Liver (tissue), 9 donors: ENCODE results near the gene SLC25A43. TPM values are rescaled to one million over a fixed set of nuclear protein-coding genes. Genes with fewer than 3 reads are reported as not detected.
"Not testable (repeated sequence)": the region's sequence is repeated elsewhere in the genome, so short reads cannot be mapped to it uniquely, and the experiment has no call there.

Experiments used
- DNase-seq: peaks from one replicate; pipeline ENCODE4 v3.0.0-alpha.2; 2017; ENCODE audit warnings: low spot score
- H3K27ac ChIP-seq, 2 donors: one replicate each; pipeline ENCODE4 v1.7.0; 2013; ENCODE audit warnings: inconsistent platforms in 2 of 2, low read length in 2 of 2, control low read depth in 1 of 2, low read depth in 1 of 2, mild to moderate bottlenecking in 1 of 2
- H3K27me3 ChIP-seq, 4 donors: one replicate each; pipeline versions ENCODE4 v1.6.1 to v1.7.0; 2013; ENCODE audit warnings: low read length in 3 of 4, inconsistent platforms in 1 of 4, mild to moderate bottlenecking in 1 of 4, moderate library complexity in 1 of 4; ENCODE audit not compliant: control insufficient read depth in 4 of 4, insufficient read depth in 4 of 4
- H3K36me3 ChIP-seq, 4 donors: one replicate each; pipeline versions ENCODE4 v1.6.1 to v1.7.0; 2013; ENCODE audit warnings: low read length in 3 of 4, mild to moderate bottlenecking in 3 of 4, low read depth in 1 of 4, moderate library complexity in 1 of 4; ENCODE audit not compliant: control insufficient read depth in 4 of 4, insufficient read depth in 3 of 4
- H3K4me1 ChIP-seq, 4 donors: one replicate each; pipeline versions ENCODE4 v1.6.1 to v1.7.0; 2013; ENCODE audit warnings: low read length in 3 of 4, mild to moderate bottlenecking in 3 of 4, moderate library complexity in 1 of 4; ENCODE audit not compliant: control insufficient read depth in 4 of 4, insufficient read depth in 4 of 4
- H3K4me3 ChIP-seq, 3 donors: one replicate each; pipeline versions ENCODE4 v1.6.1 to v1.7.0; 2013; ENCODE audit warnings: low read length in 3 of 3, control low read depth in 1 of 3, low read depth in 1 of 3, mild to moderate bottlenecking in 1 of 3
- H3K9ac ChIP-seq, 2 donors: one replicate each; pipeline ENCODE4 v1.7.0; 2013; ENCODE audit warnings: low read length in 2 of 2, mild to moderate bottlenecking in 2 of 2, moderate library complexity in 2 of 2, control low read depth in 1 of 2, low read depth in 1 of 2
- H3K9me3 ChIP-seq, 4 donors: one replicate each; pipeline versions ENCODE4 v1.6.1 to v1.7.0; 2013; ENCODE audit warnings: low read length in 3 of 4; ENCODE audit not compliant: control insufficient read depth in 4 of 4
- ATF3 ChIP-seq: IDR thresholded peaks from 2 replicates; pipeline ENCODE4 v1.6.1; 2016; ENCODE audit warnings: antibody characterized with exemption
- CTCF ChIP-seq: fragments of 150-350 bp; IDR thresholded peaks from 2 replicates; pipeline ENCODE4 v1.5.1; 2017; ENCODE audit warnings: improper control_type of control experiment, low read depth, low read length; ENCODE audit not compliant: missing input control
- FOXA1 ChIP-seq: IDR thresholded peaks from 2 replicates; pipeline ENCODE4 v1.6.1; 2016; ENCODE audit warnings: antibody characterized with exemption
- FOXA2 ChIP-seq: IDR thresholded peaks from 2 replicates; pipeline ENCODE4 v1.6.1; 2016; ENCODE audit warnings: antibody characterized with exemption
- JUND ChIP-seq, 2 donors: IDR thresholded peaks; 2 replicates each; pipeline ENCODE4 v1.6.1; 2016; ENCODE audit warnings: antibody characterized with exemption in 2 of 2
- MAX ChIP-seq: IDR thresholded peaks from 2 replicates; pipeline ENCODE4 v1.6.1; 2016; ENCODE audit warnings: antibody characterized with exemption
- NR2F2 ChIP-seq: IDR thresholded peaks from 2 replicates; pipeline ENCODE4 v1.6.1; 2016; ENCODE audit warnings: antibody characterized with exemption
- RAD21 ChIP-seq, 2 donors: IDR thresholded peaks; 2 replicates each; pipeline ENCODE4 v1.6.1; 2016; ENCODE audit warnings: antibody characterized with exemption in 2 of 2, mild to moderate bottlenecking in 2 of 2
- REST ChIP-seq: IDR thresholded peaks from 2 replicates; pipeline ENCODE4 v1.6.1; 2016; ENCODE audit warnings: antibody characterized with exemption, mild to moderate bottlenecking
- SP1 ChIP-seq: IDR thresholded peaks from 2 replicates; pipeline ENCODE4 v1.6.1; 2018; ENCODE audit warnings: antibody characterized with exemption, mild to moderate bottlenecking
- TAF1 ChIP-seq: conservative IDR thresholded peaks from 2 replicates; pipeline ENCODE4 v1.6.1; 2016; ENCODE audit warnings: antibody characterized with exemption, mild to moderate bottlenecking
- YY1 ChIP-seq: IDR thresholded peaks from 2 replicates; pipeline ENCODE4 v1.6.1; 2016; ENCODE audit warnings: antibody characterized with exemption, mild to moderate bottlenecking
- ZBTB33 ChIP-seq: IDR thresholded peaks from 2 replicates; pipeline ENCODE4 v1.6.1; 2016; ENCODE audit warnings: antibody characterized with exemption
- WGBS: extraction: QIAGEN DNeasy Blood & Tissue Kit; methylation state at CpG from one replicate; pipeline ENCODE4 v1.1.7; 2013; 5-methylcytosine and 5-hydroxymethylcytosine counted together
- polyA plus RNA-seq, 2 donors: library from polyadenylated mRNA; stranded (reverse) in 1 of 2; unstranded in 1 of 2; fragments of 200-250 nt in 1 of 2; fragments of >200 nt in 1 of 2; fragmentation: Nextera tagmentation in 1 of 2; extraction: Ambion mirVana in 1 of 2; gene quantifications; one replicate each; pipeline versions ENCODE4 v1.2.1 to v1.2.3, GENCODE V29; 2013 to 2015
- total RNA-seq, 2 donors: library from RNA; depleted of rRNA; stranded (reverse); fragments of >200 nt; gene quantifications; one replicate each; pipeline ENCODE4 v1.2.3, GENCODE V29; 2014
- donor health status: healthy.
- donor health status: healthy.
- donor health status: healthy.
- donor health status: healthy.
- donor health status: healthy.

The SLC25A43 gene
- total and polyA plus RNA-seq, 4 donors: 4.5 to 10.9 (median 5.6) TPM

GRCh38 chrX:119489212-119490074 lies 90.3 kb downstream of the SLC25A43 start:
- Histone ChIP-seq H3K27ac (no peak overlapping the region), H3K9me3 (no peaks in the 10 kb centered on the region), H3K4me1 (peaks cover 0 to 3% (median 0%) of the 10 kb centered on the region in 4 donors), H3K27me3 (no peaks in the 10 kb centered on the region), H3K9ac (no peak overlapping the region), H3K36me3 (no peaks in the 10 kb centered on the region), H3K4me3 (no peak overlapping the region)
- DNase-seq: no peak
- TF ChIP-seq RAD21 (IDR thresholded peaks at IDR 0.05): no peak
- no peak for TF ChIP-seq ZBTB33
- no peak for TF ChIP-seq JUND (IDR thresholded peaks at IDR 0.05)
- TF ChIP-seq ATF3: no peak
- no peak for TF ChIP-seq FOXA2
- TF ChIP-seq NR2F2: no peak
- no peak for TF ChIP-seq YY1
- no peak for TF ChIP-seq TAF1
- TF ChIP-seq FOXA1: no peak
- no peak for TF ChIP-seq CTCF
- WGBS: 77% methylated on average over 13 of the region's 13 CpGs

GRCh38 chrX:119492463-119492862 lies 93.3 kb downstream of the SLC25A43 start:
- no peak overlapping the region for H3K4me3 ChIP-seq
- no peaks in the 10 kb centered on the region for H3K27me3 ChIP-seq
- no peaks in the 10 kb centered on the region for H3K36me3 ChIP-seq
- H3K4me1 ChIP-seq: peaks cover 0 to 3% (median 0%) of the 10 kb centered on the region in 4 donors
- 97% methylated on average over 2 of the region's 2 CpGs for WGBS
- H3K9me3 ChIP-seq: no peaks in the 10 kb centered on the region
- H3K9ac ChIP-seq: no peak overlapping the region
- TF ChIP-seq FOXA2: no peak
- no peak for TF ChIP-seq REST
- no peak for TF ChIP-seq MAX
- no peak for TF ChIP-seq FOXA1
- no peak for TF ChIP-seq RAD21 (IDR thresholded peaks at IDR 0.05)
- no peak for TF ChIP-seq SP1
- no peak for TF ChIP-seq ZBTB33
- no peak for TF ChIP-seq JUND (IDR thresholded peaks at IDR 0.05)
- TF ChIP-seq YY1: no peak
- DNase-seq: no peak
- H3K27ac ChIP-seq: no peak overlapping the region

- not testable (repeated sequence) for H3K9ac ChIP-seq, H3K27ac ChIP-seq, H3K4me1 ChIP-seq, H3K27me3 ChIP-seq, H3K36me3 ChIP-seq, H3K4me3 ChIP-seq, H3K9me3 ChIP-seq, DNase-seq
- WGBS: 88% methylated on average over 10 of the region's 10 CpGs
Measured at GRCh38 chrX:119493851-119494495, 94.8 kb downstream of the SLC25A43 start.
